Peyer's patch (tissue), 4 donors: ENCODE measurements around the gene COL23A1. TPM values are rescaled to one million over a fixed set of nuclear protein-coding genes. Genes with fewer than 3 reads are reported as not detected.
A peak's percentile ranks its signal among the peaks of the same experiment; 100 is the strongest.

Source experiments
- DNase-seq, 3 donors: peaks; one replicate each; pipeline ENCODE4 v3.0.0-alpha.2; 2017 to 2019
- H3K27ac ChIP-seq, 4 donors: fragments of 200-600 bp; sonication (generic); one replicate each; pipeline ENCODE4 v1.5.1; 2016 to 2019
- H3K27me3 ChIP-seq, 2 donors: fragments of 200-600 bp; sonication (generic); one replicate each; pipeline ENCODE4 v1.5.1; 2019
- H3K36me3 ChIP-seq, 3 donors: fragments of 200-600 bp; sonication (generic); one replicate each; pipeline ENCODE4 v1.5.1; 2016 to 2019
- H3K4me1 ChIP-seq, 4 donors: fragments of 200-600 bp; sonication (generic); one replicate each; pipeline ENCODE4 v1.5.1; 2016 to 2019
- H3K4me3 ChIP-seq, 4 donors: fragments of 200-600 bp; sonication (generic); 1 replicate in 3 of 4; 2 replicates in 1 of 4; pipeline ENCODE4 v1.5.1; 2016 to 2019; ENCODE audit warnings: mild to moderate bottlenecking in 1 of 4
- H3K9me3 ChIP-seq, 4 donors: fragments of 200-600 bp; sonication (generic); one replicate each; pipeline ENCODE4 v1.5.1; 2016 to 2019; ENCODE audit warnings: mild to moderate bottlenecking in 1 of 4
- POLR2A ChIP-seq, 2 donors: fragments of 450-650 bp; IDR thresholded peaks; one replicate each; pipeline ENCODE4 v1.5.1; 2017; ENCODE audit warnings: antibody characterized with exemption in 2 of 2, mild to moderate bottlenecking in 2 of 2, moderate library complexity in 2 of 2
- total RNA-seq, 4 donors: library from RNA; depleted of rRNA; stranded (reverse); fragments of >200 nt; gene quantifications; one replicate each; pipeline ENCODE4 v1.1.0, GENCODE V29; 2016
- TF ChIP-seq, protein P1 (sequence below), 6 experiments: fragments of 450-650 bp in 4 of 6; fragments of 200-600 bp in 2 of 6; sonication (generic) in 1 of 6; IDR thresholded peaks; one replicate each; pipeline ENCODE4 v1.5.1; 2017 to 2019; ENCODE audit warnings: antibody characterized with exemption in 6 of 6, mild to moderate bottlenecking in 3 of 6, moderate library complexity in 1 of 6

Gene COL23A1
- total RNA-seq, 4 donors from 2014 or later, result 0.57 to 5.8 (median 1.2) TPM; not detected in 1

DNA sequence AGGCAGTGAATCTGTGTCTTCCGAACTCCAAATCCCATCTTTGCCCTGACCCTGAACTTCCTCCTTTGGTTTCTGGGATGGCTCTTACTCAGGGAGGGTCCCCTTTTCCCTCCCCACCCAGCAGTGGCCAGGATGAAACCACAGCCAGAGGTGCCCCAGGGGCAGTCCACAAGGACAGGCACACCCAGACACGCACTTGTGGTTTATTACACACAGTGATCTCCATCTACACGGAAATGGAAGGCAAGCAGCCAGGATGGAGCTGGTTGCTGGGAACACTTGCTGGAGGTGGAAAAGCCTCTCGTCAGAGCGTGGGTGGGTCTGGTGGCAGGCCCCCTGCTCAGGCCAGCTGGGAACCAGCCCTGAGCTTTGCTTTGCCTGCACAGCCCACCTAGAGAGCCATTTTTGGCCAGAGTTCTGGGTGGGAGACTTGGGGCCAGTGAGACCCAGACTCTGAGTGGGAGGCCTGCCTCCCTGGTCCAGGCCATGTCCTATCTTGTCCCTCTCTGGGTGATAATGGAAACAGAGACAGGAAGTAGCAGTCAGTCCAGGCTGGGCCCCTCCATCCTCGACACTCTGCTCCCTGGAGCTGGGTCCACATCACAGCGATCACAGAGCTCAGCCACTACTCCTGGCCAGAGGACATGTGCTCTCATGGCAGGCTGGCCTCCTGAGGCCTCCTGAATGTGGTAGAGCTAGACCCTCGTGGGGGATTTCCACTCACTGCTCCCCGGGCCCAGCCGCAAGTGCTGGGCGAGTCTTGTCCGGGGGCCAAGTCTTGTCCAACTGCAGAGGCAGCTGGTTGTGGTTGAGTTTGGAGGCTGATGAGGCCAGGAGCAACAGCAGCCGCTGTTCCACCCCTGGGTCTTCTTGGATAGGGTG, 352.5 kb downstream of the COL23A1 start:
- peak in 2 of 3 donors; percentile 69 to 82 for DNase-seq
- no peaks in the 10 kb centered on the region for H3K36me3 ChIP-seq

DNA sequence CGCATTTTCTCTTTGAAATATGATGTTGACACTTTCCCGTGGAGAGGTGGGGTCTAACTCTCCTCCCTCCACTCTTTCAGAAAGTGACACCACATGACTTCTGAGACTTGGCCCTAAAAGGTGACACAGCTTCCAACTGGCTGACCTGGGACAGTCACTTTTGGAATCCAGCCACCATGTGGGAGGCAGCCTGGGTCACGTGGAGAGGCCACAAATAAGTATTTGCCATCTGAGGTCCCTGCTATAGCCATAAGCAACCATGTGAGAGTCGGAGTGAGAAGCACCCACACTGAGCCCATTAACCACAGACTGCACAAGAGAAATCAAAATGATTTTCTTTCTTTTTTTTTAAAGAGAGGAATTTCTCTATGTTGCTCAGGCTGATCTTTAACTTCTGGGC, 353.5 kb downstream of the COL23A1 start:
- Histone ChIP-seq H3K9me3 (no peaks in the 10 kb centered on the region), H3K27me3 (no peaks in the 10 kb centered on the region), H3K4me3 (no peak overlapping the region), H3K36me3 (no peaks in the 10 kb centered on the region), H3K27ac (peak overlapping the region in 2 of 4 donors; percentile 50 to 69), H3K4me1 (peaks cover 5 to 48% (median 27%) of the 10 kb centered on the region in 4 donors)
- no peak for DNase-seq
- TF ChIP-seq, protein P1, sequence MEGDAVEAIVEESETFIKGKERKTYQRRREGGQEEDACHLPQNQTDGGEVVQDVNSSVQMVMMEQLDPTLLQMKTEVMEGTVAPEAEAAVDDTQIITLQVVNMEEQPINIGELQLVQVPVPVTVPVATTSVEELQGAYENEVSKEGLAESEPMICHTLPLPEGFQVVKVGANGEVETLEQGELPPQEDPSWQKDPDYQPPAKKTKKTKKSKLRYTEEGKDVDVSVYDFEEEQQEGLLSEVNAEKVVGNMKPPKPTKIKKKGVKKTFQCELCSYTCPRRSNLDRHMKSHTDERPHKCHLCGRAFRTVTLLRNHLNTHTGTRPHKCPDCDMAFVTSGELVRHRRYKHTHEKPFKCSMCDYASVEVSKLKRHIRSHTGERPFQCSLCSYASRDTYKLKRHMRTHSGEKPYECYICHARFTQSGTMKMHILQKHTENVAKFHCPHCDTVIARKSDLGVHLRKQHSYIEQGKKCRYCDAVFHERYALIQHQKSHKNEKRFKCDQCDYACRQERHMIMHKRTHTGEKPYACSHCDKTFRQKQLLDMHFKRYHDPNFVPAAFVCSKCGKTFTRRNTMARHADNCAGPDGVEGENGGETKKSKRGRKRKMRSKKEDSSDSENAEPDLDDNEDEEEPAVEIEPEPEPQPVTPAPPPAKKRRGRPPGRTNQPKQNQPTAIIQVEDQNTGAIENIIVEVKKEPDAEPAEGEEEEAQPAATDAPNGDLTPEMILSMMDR (IDR thresholded peaks at IDR 0.05), result no peak
- TF ChIP-seq POLR2A (IDR thresholded peaks at IDR 0.05), result no peak

More for the DNA sequence above, 352.5 kb downstream of the COL23A1 start:
- Histone ChIP-seq H3K4me1 (peaks cover 5 to 46% (median 26%) of the 10 kb centered on the region in 4 donors), H3K9me3 (no peaks in the 10 kb centered on the region), H3K4me3 (no peak overlapping the region), H3K27me3 (no peaks in the 10 kb centered on the region), H3K27ac (peak overlapping the region in 3 of 4 donors; percentile 50 to 69 (median 68))
- TF ChIP-seq, protein P1 (IDR thresholded peaks at IDR 0.05), result no peak

DNA sequence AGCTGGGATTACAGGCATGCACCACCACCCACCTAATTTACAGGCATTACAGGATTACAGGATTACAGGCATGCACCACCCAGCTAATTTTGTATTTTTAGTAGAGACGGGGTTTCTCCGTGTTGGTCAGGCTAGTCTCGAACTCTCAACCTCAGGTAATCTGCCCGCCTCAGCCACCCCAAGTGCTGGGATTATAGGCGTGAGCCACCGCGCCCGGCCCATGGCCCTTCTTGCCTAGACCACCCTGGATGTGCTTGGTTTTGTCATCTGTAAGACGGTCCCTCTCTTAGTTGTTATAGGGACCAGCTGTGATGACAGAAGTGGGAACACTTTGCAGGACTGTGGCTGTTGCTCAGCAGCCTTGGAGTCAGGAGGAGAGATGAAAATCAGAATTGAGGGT, 354.1 kb downstream of the COL23A1 start:
- no peaks in the 10 kb centered on the region for H3K27me3 ChIP-seq
- TF ChIP-seq POLR2A (IDR thresholded peaks at IDR 0.05), result no peak
- TF ChIP-seq, protein P1 (IDR thresholded peaks at IDR 0.05), result no peak
- DNase-seq, result no peak
- no peak overlapping the region for H3K4me3 ChIP-seq
- H3K9me3 ChIP-seq, result no peaks in the 10 kb centered on the region
- H3K36me3 ChIP-seq, result no peaks in the 10 kb centered on the region
- peak overlapping the region in 1 of 4 donors; percentile 69 for H3K27ac ChIP-seq
- peaks cover 5 to 53% (median 32%) of the 10 kb centered on the region in 4 donors for H3K4me1 ChIP-seq

DNA sequence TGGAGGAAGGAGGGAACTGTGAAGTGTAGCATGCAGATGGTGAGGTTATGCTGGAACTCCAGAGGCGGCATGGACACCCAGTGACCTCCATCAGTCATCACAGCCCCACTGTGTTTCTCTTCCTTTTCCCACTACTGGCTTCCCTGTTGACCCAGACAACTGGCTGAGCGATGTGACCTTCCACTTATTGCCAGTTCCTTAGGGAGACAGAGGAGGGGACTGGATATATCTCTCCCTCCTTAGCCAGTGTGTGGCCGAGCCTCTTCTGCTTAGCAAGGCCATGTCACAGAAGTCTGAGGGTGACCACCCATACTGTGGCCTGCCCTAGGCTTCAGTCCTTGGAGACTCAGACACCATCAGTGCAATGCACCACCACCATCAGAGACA, 354.6 kb downstream of the COL23A1 start:
- Histone ChIP-seq H3K4me3 (no peak overlapping the region), H3K27ac (no peak overlapping the region), H3K4me1 (peaks cover 5 to 59% (median 34%) of the 10 kb centered on the region in 4 donors), H3K36me3 (peaks cover 0 to 4% (median 0%) of the 10 kb centered on the region in 3 donors), H3K27me3 (no peaks in the 10 kb centered on the region), H3K9me3 (no peaks in the 10 kb centered on the region)
- DNase-seq, result no peak
- TF ChIP-seq, protein P1 (IDR thresholded peaks at IDR 0.05), result no peak

DNA sequence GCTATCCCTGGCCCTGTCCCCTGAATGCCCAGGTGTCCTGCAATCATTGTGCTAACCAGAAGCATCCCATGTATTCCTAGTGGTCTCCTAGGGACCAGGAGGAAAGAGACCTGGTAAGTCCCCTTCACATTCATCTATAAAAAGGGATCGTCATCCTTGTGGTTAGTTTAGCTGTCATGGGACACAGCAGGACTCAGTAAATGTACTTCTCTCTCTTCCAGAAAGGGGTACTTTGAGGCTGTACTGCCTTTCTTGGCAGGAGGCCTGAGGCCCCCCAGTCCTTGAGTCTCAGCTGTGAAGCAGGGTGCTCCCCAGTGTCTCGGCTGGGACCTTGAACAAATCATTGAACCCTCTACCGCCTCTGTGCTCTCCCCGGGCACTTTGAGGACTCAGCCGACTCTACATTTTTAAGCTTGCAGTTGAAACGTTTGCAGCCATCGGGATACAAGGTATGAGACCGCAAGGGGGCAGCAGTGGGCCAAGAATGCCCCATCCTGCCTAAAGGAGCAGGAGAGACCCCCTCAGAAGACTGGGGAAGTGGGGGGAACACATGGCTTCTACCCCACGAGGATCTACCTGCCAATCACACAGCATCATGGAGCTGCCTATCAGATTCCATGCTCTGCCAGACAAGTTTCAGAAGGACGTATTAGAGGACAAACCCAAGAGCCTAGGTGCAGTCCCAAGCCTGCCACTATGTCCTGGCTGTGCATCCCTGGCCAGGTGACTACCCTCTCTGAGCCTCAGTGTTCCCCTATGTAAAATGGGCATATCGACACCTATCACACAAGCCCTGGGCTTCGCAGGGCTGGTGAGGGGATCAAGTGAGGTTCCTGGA, 355.2 kb downstream of the COL23A1 start:
- Histone ChIP-seq H3K4me3 (no peak overlapping the region), H3K9me3 (no peaks in the 10 kb centered on the region), H3K36me3 (peaks cover 0 to 10% (median 0%) of the 10 kb centered on the region in 3 donors), H3K27me3 (no peaks in the 10 kb centered on the region), H3K4me1 (peaks cover 5 to 60% (median 34%) of the 10 kb centered on the region in 4 donors), H3K27ac (peak overlapping the region in 1 of 4 donors; percentile 47)
- peak; percentile 79 to 92 (median 81) for DNase-seq
- TF ChIP-seq POLR2A (IDR thresholded peaks at IDR 0.05), result no peak
- TF ChIP-seq, protein P1 (IDR thresholded peaks at IDR 0.05), result peak; percentile 39 to 73 (median 66)
